Activated CD4-positive, alpha-beta T cell treated with anti-CD3 and anti-CD28 coated beads, Interleukin-2, Interleukin-6, amounts not matched to agents 100 ng/mL and 50 ng/mL, durations not matched to agents 16 hours and 8 hours (primary cell): ENCODE results near the gene SSBP3.

Experiments used
- DNase-seq: peaks from one replicate; pipeline ENCODE4 v3.0.0-alpha.2; 2020

Gene SSBP3

GRCh38 chr1:54263601-54264226, 142.5 kb downstream of the SSBP3 start:
- no peak for DNase-seq

- no peak for DNase-seq
These were observed 143.9 kb downstream of the SSBP3 start for GRCh38 chr1:54262244-54262643.

GRCh38 chr1:54260810-54261209, 145.4 kb downstream of the SSBP3 start:
- no peak for DNase-seq

- DNase-seq = no peak
These were observed 146.6 kb downstream of the SSBP3 start for GRCh38 chr1:54259546-54260140.

GRCh38 chr1:54257876-54258275, 148.3 kb downstream of the SSBP3 start:
- no peak for DNase-seq

GRCh38 chr1:54257346-54257620, 148.9 kb downstream of the SSBP3 start:
- DNase-seq = no peak

- no peak for DNase-seq
These were observed 149.5 kb downstream of the SSBP3 start for GRCh38 chr1:54256522-54257345.

GRCh38 chr1:54255026-54255702, 151.0 kb downstream of the SSBP3 start:
- no peak for DNase-seq

GRCh38 chr1:54254055-54254454, 152.1 kb downstream of the SSBP3 start:
- DNase-seq = no peak

- DNase-seq = no peak
These were observed 152.7 kb downstream of the SSBP3 start for GRCh38 chr1:54253480-54253879.

- no peak for DNase-seq
These were observed 153.7 kb downstream of the SSBP3 start for GRCh38 chr1:54252371-54252936.

GRCh38 chr1:54250670-54251069, 155.5 kb downstream of the SSBP3 start:
- DNase-seq = no peak

- no peak for DNase-seq
These were observed 156.3 kb downstream of the SSBP3 start for GRCh38 chr1:54249819-54250435.

GRCh38 chr1:54248966-54249365, 157.2 kb downstream of the SSBP3 start:
- no peak for DNase-seq

- DNase-seq = no peak
These were observed 158.2 kb downstream of the SSBP3 start for GRCh38 chr1:54247863-54248515.

GRCh38 chr1:54246116-54246721, 160.0 kb downstream of the SSBP3 start:
- no peak for DNase-seq

- DNase-seq = no peak
These were observed 160.7 kb downstream of the SSBP3 start for GRCh38 chr1:54245501-54245900.

- DNase-seq = no peak
These were observed 161.5 kb downstream of the SSBP3 start for GRCh38 chr1:54244655-54245054.

- DNase-seq = no peak
These were observed 163.2 kb downstream of the SSBP3 start for GRCh38 chr1:54243022-54243421.

- DNase-seq = no peak
These were observed 164.8 kb downstream of the SSBP3 start for GRCh38 chr1:54241364-54241763.

GRCh38 chr1:54240741-54241335, 165.4 kb downstream of the SSBP3 start:
- no peak for DNase-seq

- no peak for DNase-seq
These were observed 166.6 kb downstream of the SSBP3 start for GRCh38 chr1:54239631-54240031.
